Activated CD4-positive, alpha-beta T cell treated with anti-CD3 and anti-CD28 coated beads, Interleukin-2, amount 10 ng/mL, durations not matched to agents 7 days and 5 days (primary cell): Measurements from ENCODE around the gene CREBZF. TPM values are rescaled to one million over a fixed set of nuclear protein-coding genes. Genes with fewer than 3 reads are reported as not detected.
"Not testable (repeated sequence)": the region's sequence is repeated elsewhere in the genome, so short reads cannot be mapped to it uniquely, and the experiment has no call there.

ENCODE experiments used
- CTCF ChIA-PET: fragments of 350-600 bp; sonication (Branson Sonifier 250); formaldehyde crosslinking; loops from one replicate; lab custom pipeline; 2021; ENCODE audit warnings: antibody characterized with exemption; lab: Charles Lee
- POLR2A ChIA-PET: fragments of 350-600 bp; sonication (Branson Sonifier 250); formaldehyde crosslinking; loops from one replicate; lab custom pipeline; 2021; ENCODE audit warnings: antibody characterized with exemption; lab: Charles Lee
- DNase-seq: peaks from one replicate; pipeline ENCODE4 v3.0.0-alpha.2; 2020
- H3K27ac Mint-ChIP-seq: one replicate; pipeline ENCODE4 v1.8.0; 2021; ENCODE audit warnings: mild to moderate bottlenecking, moderate library complexity, mixed read lengths
- H3K27me3 Mint-ChIP-seq: one replicate; pipeline ENCODE4 v1.8.0; 2021; ENCODE audit warnings: mixed read lengths
- H3K36me3 Mint-ChIP-seq: one replicate; pipeline ENCODE4 v1.8.0; 2021; ENCODE audit warnings: low read depth, mixed read lengths
- H3K4me1 Mint-ChIP-seq: one replicate; pipeline ENCODE4 v1.8.0; 2021; ENCODE audit warnings: mixed read lengths
- H3K4me3 Mint-ChIP-seq: one replicate; pipeline ENCODE4 v1.8.0; 2021; ENCODE audit warnings: mild to moderate bottlenecking, moderate library complexity, mixed read lengths
- H3K9me3 Mint-ChIP-seq: one replicate; pipeline ENCODE4 v1.8.0; 2021; ENCODE audit warnings: mixed read lengths
- total RNA-seq, 2 experiments: library from RNA; stranded (reverse); gene quantifications; one replicate each; pipeline ENCODE4 v1.2.3, GENCODE V29; 2021

The CREBZF gene
- total RNA-seq, 2 experiments from 2014 or later: 55.5 to 57.2 TPM

- H3K9me3 Mint-ChIP-seq: no peaks in the 10 kb centered on the region
- H3K27ac Mint-ChIP-seq: no peak overlapping the region
- H3K4me1 Mint-ChIP-seq: peaks cover 12% of the 10 kb centered on the region
- ChIA-PET CTCF (no interaction called here), POLR2A (no interaction called here)
- H3K36me3 Mint-ChIP-seq: peaks cover 6% of the 10 kb centered on the region
- peaks cover 43% of the 10 kb centered on the region for H3K27me3 Mint-ChIP-seq
- H3K4me3 Mint-ChIP-seq: no peak overlapping the region
- DNase-seq: no peak
Measured at GRCh38 chr11:85643191-85643614, 21.7 kb downstream of the CREBZF start.

DNA sequence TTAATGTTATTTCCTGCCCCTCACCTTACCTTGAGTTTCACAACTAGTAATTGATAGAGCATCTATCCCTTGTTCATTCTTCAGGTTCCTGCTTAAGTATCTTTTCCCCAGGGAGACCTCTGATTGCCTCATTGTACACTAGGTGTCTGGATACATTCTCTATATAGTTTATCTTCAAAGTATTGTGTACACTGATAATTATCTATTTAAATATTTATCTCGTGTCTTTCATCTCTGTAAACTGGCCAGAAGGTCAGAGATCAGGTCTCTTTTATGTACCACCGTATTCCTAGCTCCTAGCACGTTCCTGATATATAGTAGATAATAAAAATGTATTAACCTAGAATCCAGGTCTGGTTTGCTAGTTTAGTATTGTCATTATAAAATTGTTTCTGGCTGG is 30.2 kb downstream of the CREBZF start:
- CTCF ChIA-PET: no interaction called here
- no peak overlapping the region for H3K4me3 Mint-ChIP-seq

DNA sequence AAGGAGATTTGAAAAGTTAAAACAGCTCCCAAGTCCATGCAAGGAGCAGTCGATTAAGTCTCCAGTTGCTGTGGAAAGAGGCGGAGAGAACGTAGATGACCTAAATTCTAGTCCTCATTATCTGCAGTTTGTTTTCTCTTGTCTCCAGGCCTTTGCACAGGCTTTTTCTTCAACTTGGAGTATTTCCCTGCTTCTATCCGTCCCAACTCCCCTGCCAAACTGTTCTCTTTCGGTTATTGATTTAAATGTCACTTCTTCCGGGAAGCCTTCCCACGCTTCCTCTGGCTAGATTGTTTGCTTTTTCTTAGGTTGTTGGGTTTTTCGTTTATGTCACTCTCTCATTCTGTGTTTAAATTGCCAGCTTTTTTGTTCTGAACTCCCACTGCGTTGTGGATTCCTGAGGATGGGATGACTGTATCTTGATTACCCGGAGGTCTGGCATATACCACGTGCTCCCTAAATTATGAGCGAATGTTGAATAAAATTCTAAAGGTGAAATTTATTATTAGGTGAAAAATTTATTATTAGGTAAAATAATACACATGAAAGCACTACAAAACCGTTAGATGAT is 36.1 kb downstream of the CREBZF start:
- CTCF ChIA-PET: interaction anchor here (1.0 to 1.5 kb wide), 3 partner anchors 9 to 16 kb away, joined by 3 to 6 read pairs (median 5); no protein-coding TSS in a partner anchor
- H3K27ac Mint-ChIP-seq: peak overlapping the region; percentile 97
- POLR2A ChIA-PET: interaction anchor here (0.6 to 2.2 kb wide), 2 partner anchors 19 to 616 kb away, joined by 4 to 5 read pairs; partner anchors contain the start of genes EED and TMEM126A
- H3K9me3 Mint-ChIP-seq: no peaks in the 10 kb centered on the region
- peak overlapping the region; percentile 99 for H3K4me3 Mint-ChIP-seq
- peaks cover 50% of the 10 kb centered on the region for H3K4me1 Mint-ChIP-seq
- H3K36me3 Mint-ChIP-seq: peaks cover 24% of the 10 kb centered on the region
- H3K27me3 Mint-ChIP-seq: peaks cover 9% of the 10 kb centered on the region
- no peak for DNase-seq

More for the DNA sequence above, 30.2 kb downstream of the CREBZF start:
- POLR2A ChIA-PET: no interaction called here
- H3K4me1 Mint-ChIP-seq: peaks cover 20% of the 10 kb centered on the region
- no peak for DNase-seq
- H3K36me3 Mint-ChIP-seq: peaks cover 42% of the 10 kb centered on the region
- H3K27me3 Mint-ChIP-seq: no peaks in the 10 kb centered on the region
- no peak overlapping the region for H3K27ac Mint-ChIP-seq
- H3K9me3 Mint-ChIP-seq: no peaks in the 10 kb centered on the region

- peak within 1 kb of the TSS; percentile 99 for H3K4me3 Mint-ChIP-seq
- ChIA-PET POLR2A (interaction anchor here (0.6 to 2.2 kb wide), 4 partner anchors 19 to 617 kb away, joined by 3 to 5 read pairs (median 4); partner anchors contain the start of genes EED and TMEM126A), CTCF (interaction anchor here (0.9 to 1.4 kb wide), 3 partner anchors 9 to 20 kb away, joined by 5 to 6 read pairs (median 5); partner anchors contain the start of gene TMEM126A)
- peak within 1 kb of the TSS; percentile 97 for H3K27ac Mint-ChIP-seq
- peaks cover 21% of the 10 kb centered on the region for H3K36me3 Mint-ChIP-seq
- H3K9me3 Mint-ChIP-seq: no peaks in the 10 kb centered on the region
- peaks cover 48% of the 10 kb centered on the region for H3K4me1 Mint-ChIP-seq
- DNase-seq: peak; percentile 98
- peaks cover 10% of the 10 kb centered on the region for H3K27me3 Mint-ChIP-seq
Measured at GRCh38 chr11:85627998-85628770, 36.7 kb downstream of the CREBZF start, which contains the start of gene TMEM126B. TMEM126B (plus strand) TSS chr11:85628593; CDS start chr11:85628608, 15 bp downstream.

DNA sequence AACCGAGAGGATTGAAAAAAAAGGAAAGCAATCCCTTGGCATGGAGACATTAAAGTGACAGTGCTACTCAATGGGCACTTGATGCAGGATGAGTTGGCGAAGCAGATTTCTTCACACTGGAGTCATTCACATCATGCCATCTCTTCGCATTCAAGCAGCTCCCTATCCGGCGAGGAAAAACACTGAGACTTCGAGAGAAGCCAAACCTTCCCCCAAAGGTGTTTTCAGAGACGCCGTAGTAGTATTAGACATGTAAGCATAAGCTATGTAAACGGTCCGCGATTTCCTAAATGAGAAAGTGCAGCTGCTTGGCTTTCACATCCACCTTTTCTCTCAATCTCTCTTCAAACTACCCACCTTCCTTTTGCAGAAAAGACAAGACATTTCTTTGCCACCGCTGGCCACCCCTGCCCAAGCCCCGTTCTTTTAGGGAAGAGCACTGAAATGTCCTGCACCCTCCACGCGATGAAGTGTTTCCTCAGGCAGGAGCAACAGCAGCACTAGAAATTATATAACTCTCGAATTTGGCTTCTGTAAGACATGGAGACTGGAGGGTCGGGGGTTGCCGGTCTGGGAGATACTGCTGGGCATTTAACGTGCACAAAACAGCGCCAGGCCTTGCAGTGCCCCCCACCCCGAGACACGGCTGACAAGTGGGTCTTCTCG is 37.5 kb downstream of the CREBZF start, which contains the start of gene DLG2:
Gene DLG2 (minus strand): TSS at position 13 of the 666 bp plus-strand sequence.
- peaks cover 18% of the 10 kb centered on the region for H3K36me3 Mint-ChIP-seq
- POLR2A ChIA-PET: interaction anchor here (0.8 to 2.2 kb wide), 2 partner anchors 20 to 199 kb away, joined by 4 to 5 read pairs; partner anchors contain the start of gene TMEM126A
- peak within 1 kb of the TSS; percentile 97 for H3K27ac Mint-ChIP-seq
- peaks cover 48% of the 10 kb centered on the region for H3K4me1 Mint-ChIP-seq
- peak; percentile 18 for DNase-seq
- H3K9me3 Mint-ChIP-seq: no peaks in the 10 kb centered on the region
- peaks cover 10% of the 10 kb centered on the region for H3K27me3 Mint-ChIP-seq
- CTCF ChIA-PET: interaction anchor here (0.9 to 1.4 kb wide), 4 partner anchors 9 to 20 kb away, joined by 3 to 6 read pairs (median 5); partner anchors contain the start of gene TMEM126A
- peak within 1 kb of the TSS; percentile 99 for H3K4me3 Mint-ChIP-seq

GRCh38 chr11:85626496-85626895 is 38.4 kb downstream of the CREBZF start:
- peak overlapping the region; percentile 97 for H3K27ac Mint-ChIP-seq
- no peak for DNase-seq
- CTCF ChIA-PET: interaction anchor here (1.1 to 1.5 kb wide), 4 partner anchors 10 to 228 kb away, joined by 3 to 4 read pairs (median 3); partner anchors contain the start of gene TMEM126A
- H3K4me1 Mint-ChIP-seq: peaks cover 46% of the 10 kb centered on the region
- H3K9me3 Mint-ChIP-seq: no peaks in the 10 kb centered on the region
- POLR2A ChIA-PET: no interaction called here
- H3K27me3 Mint-ChIP-seq: peaks cover 10% of the 10 kb centered on the region
- H3K4me3 Mint-ChIP-seq: peak overlapping the region; percentile 99
- H3K36me3 Mint-ChIP-seq: peaks cover 10% of the 10 kb centered on the region

GRCh38 chr11:85620256-85620655 is 44.7 kb downstream of the CREBZF start:
- POLR2A ChIA-PET: interaction anchor here (0.7 kb wide), 1 partner anchor 1092 kb away, joined by 3 read pairs; no protein-coding TSS in a partner anchor
- Mint-ChIP-seq H3K9me3 (no peaks in the 10 kb centered on the region), H3K4me1 (peaks cover 8% of the 10 kb centered on the region), H3K4me3 (no peak overlapping the region), H3K27me3 (peaks cover 5% of the 10 kb centered on the region), H3K27ac (no peak overlapping the region), H3K36me3 (no peaks in the 10 kb centered on the region)
- CTCF ChIA-PET: interaction anchor here (0.7 to 1.6 kb wide), 5 partner anchors 10 to 725 kb away, joined by 3 to 4 read pairs (median 4); partner anchors contain the start of gene CCDC83
- DNase-seq: no peak

- peaks cover 2% of the 10 kb centered on the region for H3K27me3 Mint-ChIP-seq
- H3K4me3 Mint-ChIP-seq: no peak overlapping the region
- ChIA-PET POLR2A (no interaction called here), CTCF (interaction anchor here (1.6 kb wide), 1 partner anchor 9 kb away, joined by 4 read pairs; no protein-coding TSS in a partner anchor)
- no peaks in the 10 kb centered on the region for H3K36me3 Mint-ChIP-seq
- no peaks in the 10 kb centered on the region for H3K9me3 Mint-ChIP-seq
- H3K27ac Mint-ChIP-seq: no peak overlapping the region
- peaks cover 4% of the 10 kb centered on the region for H3K4me1 Mint-ChIP-seq
- DNase-seq: no peak
Measured at GRCh38 chr11:85619499-85619898, 45.4 kb downstream of the CREBZF start.

- H3K4me1 Mint-ChIP-seq, H3K9me3 Mint-ChIP-seq, H3K4me3 Mint-ChIP-seq, CTCF ChIA-PET, DNase-seq, H3K27me3 Mint-ChIP-seq, H3K27ac Mint-ChIP-seq, H3K36me3 Mint-ChIP-seq, POLR2A ChIA-PET: not testable (repeated sequence)
Measured at GRCh38 chr11:85611643-85612042, 53.3 kb downstream of the CREBZF start.

Other genes with a start within 250 kb of the CREBZF start
- gene DLG2, start 37.8 kb downstream of the CREBZF start, total RNA-seq: 1 to 10 TPM in 1 of 2 experiments, under 1 TPM in 1; 0.85 to 1.1 TPM
- gene TMEM126B, start 36.5 kb downstream of the CREBZF start, total RNA-seq: 10 to 100 TPM; 52.7 to 56.7 TPM
- gene TMEM126A, start 17.2 kb downstream of the CREBZF start, total RNA-seq: 10 to 100 TPM; 29.3 to 30.7 TPM
- under 1 TPM; 0.52 to 0.60 TPM for gene CCDC89, start 21.1 kb upstream of the CREBZF start, total RNA-seq
- 10 to 100 TPM; 43.5 to 45.6 TPM for gene SYTL2, start 146.0 kb upstream of the CREBZF start, total RNA-seq
- not detected for gene CCDC83, start 190.3 kb upstream of the CREBZF start, total RNA-seq